HepG2 (cell line): ENCODE data around the gene CNPPD1. TPM values are rescaled to one million over a fixed set of nuclear protein-coding genes. Genes with fewer than 3 reads are reported as not detected.

ENCODE experiments used
- ERF ChIP-seq: IDR thresholded peaks from 2 replicates; pipeline ENCODE4 v1.6.1; 2018; ENCODE audit warnings: missing biosample characterization, missing genetic modification reagents
- HOXA9 ChIP-seq: sonication (generic); formaldehyde crosslinking; IDR thresholded peaks from 2 replicates; pipeline ENCODE4 v1.8.1; 2022; ENCODE audit warnings: missing genetic modification reagents, mild to moderate bottlenecking, moderate library complexity, borderline replicate concordance
- MBNL3 ChIP-seq: fragments of 250-450 bp; sonication (Bioruptor Pico); conservative IDR thresholded peaks from 2 replicates; pipeline ENCODE4 v1.8.0; 2022; ENCODE audit warnings: mild to moderate bottlenecking, inconsistent platforms
- MIXL1 ChIP-seq: IDR thresholded peaks from 2 replicates; pipeline ENCODE4 v1.6.1; 2016
- PCBP2 ChIP-seq: fragments of 200-400 bp; formaldehyde crosslinking; optimal IDR thresholded peaks from 2 replicates; pipeline ENCODE3; 2018; ENCODE audit warnings: low read length, low read depth; ENCODE audit not compliant: poor library complexity, severe bottlenecking
- SIX4 ChIP-seq: sonication (generic); formaldehyde crosslinking; IDR thresholded peaks from 2 replicates; pipeline ENCODE4 v1.4.0; 2020; ENCODE audit warnings: missing genetic modification reagents
- SMAD3 ChIP-seq: sonication (generic); formaldehyde crosslinking; IDR thresholded peaks from 2 replicates; pipeline ENCODE4 v1.4.0; 2020; ENCODE audit warnings: missing genetic modification reagents
- TEAD3 ChIP-seq: optimal IDR thresholded peaks from 2 replicates; pipeline ENCODE3; 2016; ENCODE audit warnings: borderline replicate concordance
- ZMYM4 ChIP-seq: sonication (generic); formaldehyde crosslinking; IDR thresholded peaks from 2 replicates; pipeline ENCODE4 v1.8.1; 2023; ENCODE audit warnings: mild to moderate bottlenecking, missing genetic modification reagents
- ZNF33B ChIP-seq: sonication (generic); formaldehyde crosslinking; IDR thresholded peaks from 2 replicates; pipeline ENCODE4 v1.5.1; 2020; ENCODE audit warnings: mild to moderate bottlenecking, missing genetic modification reagents
- ZNF563 ChIP-seq: sonication (generic); formaldehyde crosslinking; IDR thresholded peaks from 2 replicates; pipeline ENCODE4 v1.8.0; 2022; ENCODE audit warnings: mild to moderate bottlenecking, moderate library complexity, missing genetic modification reagents
- ZNF670 ChIP-seq: sonication (generic); formaldehyde crosslinking; IDR thresholded peaks from 2 replicates; pipeline ENCODE4 v1.8.0; 2022; ENCODE audit warnings: mild to moderate bottlenecking, missing genetic modification reagents, borderline replicate concordance
- ZNF724P ChIP-seq: sonication (generic); formaldehyde crosslinking; IDR thresholded peaks from 2 replicates; pipeline ENCODE4 v1.8.0; 2022; ENCODE audit warnings: missing genetic modification reagents, borderline replicate concordance
- ZNF75D ChIP-seq: sonication (generic); formaldehyde crosslinking; IDR thresholded peaks from 2 replicates; pipeline ENCODE4 v1.8.1; 2023; ENCODE audit warnings: missing genetic modification reagents, mild to moderate bottlenecking, borderline replicate concordance
- ZNF768 ChIP-seq: sonication (generic); formaldehyde crosslinking; IDR thresholded peaks from 2 replicates; pipeline ENCODE4 v1.4.0; 2020; ENCODE audit warnings: missing genetic modification reagents
- ZSCAN30 ChIP-seq: sonication (generic); formaldehyde crosslinking; IDR thresholded peaks from 2 replicates; pipeline ENCODE4 v1.5.0; 2020; ENCODE audit warnings: mild to moderate bottlenecking, missing genetic modification reagents
- polyA plus RNA-seq, 8 experiments: library from polyadenylated mRNA; depleted of rRNA in 3 of 8; stranded (reverse) in 7 of 8; unstranded in 1 of 8; fragments of >200 nt; fragmentation: Illumina TruSeq in 4 of 8; extraction: Trizol in 4 of 8; gene quantifications; 2 replicates each; pipeline versions ENCODE4 v1.2.1 to v1.2.3, GENCODE V29; 2011 to 2016; ENCODE audit warnings: low read depth in 4 of 8, missing spikeins in 1 of 8, mixed read lengths in 1 of 8; ENCODE audit not compliant: insufficient read depth in 1 of 8
- total RNA-seq, 5 experiments: library from RNA; depleted of rRNA; stranded (reverse); fragments of >200 nt; fragmentation: Illumina TruSeq; extraction: Trizol; gene quantifications; 2 replicates each; pipeline ENCODE4 v1.2.3, GENCODE V29; 2016; ENCODE audit warnings: low read depth in 1 of 5
- TF ChIP-seq, protein P1 (sequence below): IDR thresholded peaks from 2 replicates; pipeline ENCODE4 v1.6.1; 2016; ENCODE audit warnings: low read depth, borderline replicate concordance
- TF ChIP-seq, protein P2 (sequence below): sonication (generic); formaldehyde crosslinking; IDR thresholded peaks from 2 replicates; pipeline ENCODE4 v1.4.0; 2020; ENCODE audit warnings: missing genetic modification reagents
- TF ChIP-seq, protein P3 (sequence below): sonication (generic); formaldehyde crosslinking; IDR thresholded peaks from 2 replicates; pipeline ENCODE4 v1.8.1; 2023; ENCODE audit warnings: mild to moderate bottlenecking, inconsistent platforms, moderate library complexity, missing genetic modification reagents, borderline replicate concordance
- TF ChIP-seq, protein P4 (sequence below): IDR thresholded peaks from 2 replicates; pipeline ENCODE4 v1.6.1; 2012; ENCODE audit warnings: low read length, improper control_type of control experiment

The CNPPD1 gene
- total and polyA plus RNA-seq, 2 of the 13 experiments (the other 11 are each of a cell fraction or from before 2014, with no cell fraction given), result 35.5 to 49.4 TPM

DNA sequence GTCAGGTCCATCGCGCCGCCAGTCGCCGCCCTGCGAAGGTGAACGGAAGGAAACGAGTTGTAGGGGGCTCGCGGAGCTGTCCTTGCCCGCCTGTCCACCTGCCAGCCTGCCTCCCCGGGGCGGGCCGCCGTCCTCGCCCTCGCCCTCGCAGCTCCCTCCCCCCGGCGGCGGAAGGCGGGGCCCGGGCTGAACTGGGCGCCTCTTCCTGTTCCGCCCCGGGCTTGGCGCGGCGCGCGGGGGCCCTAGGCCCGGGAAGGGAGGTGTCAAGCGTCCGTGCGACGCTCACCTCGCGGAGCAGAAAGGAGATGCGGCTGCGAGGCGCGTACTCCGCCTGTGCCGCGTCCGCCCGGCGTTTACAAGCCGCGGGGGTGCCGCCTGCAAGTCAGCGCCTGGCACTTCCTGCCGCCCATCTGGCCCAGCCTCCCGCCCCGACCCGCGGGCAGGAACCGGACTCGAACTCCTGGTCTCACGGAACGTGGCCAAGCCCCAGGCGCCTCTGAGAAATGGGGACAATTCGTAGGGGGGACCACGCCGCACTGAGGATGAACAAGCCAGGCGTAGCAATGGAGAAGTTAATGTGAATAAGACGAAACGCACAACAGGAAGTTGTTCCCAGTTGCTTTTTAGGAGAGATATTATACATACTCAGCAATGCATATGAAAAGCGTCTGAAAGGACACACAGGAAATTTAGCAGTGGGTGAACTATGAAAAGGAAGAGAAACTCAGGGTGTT is at the start of gene CNPPD1 (continued):
- TF ChIP-seq, protein P1, sequence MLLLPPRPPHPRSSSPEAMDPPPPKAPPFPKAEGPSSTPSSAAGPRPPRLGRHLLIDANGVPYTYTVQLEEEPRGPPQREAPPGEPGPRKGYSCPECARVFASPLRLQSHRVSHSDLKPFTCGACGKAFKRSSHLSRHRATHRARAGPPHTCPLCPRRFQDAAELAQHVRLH (CRISPR knock-in tag), result peak; percentile 96; the same call in 1 of the 2 replicates
- TF ChIP-seq PCBP2, result no peak
- no peak for TF ChIP-seq MIXL1
- peak; percentile 52; the same call in 1 of the 2 replicates for TF ChIP-seq SMAD3
- TF ChIP-seq, protein P2, sequence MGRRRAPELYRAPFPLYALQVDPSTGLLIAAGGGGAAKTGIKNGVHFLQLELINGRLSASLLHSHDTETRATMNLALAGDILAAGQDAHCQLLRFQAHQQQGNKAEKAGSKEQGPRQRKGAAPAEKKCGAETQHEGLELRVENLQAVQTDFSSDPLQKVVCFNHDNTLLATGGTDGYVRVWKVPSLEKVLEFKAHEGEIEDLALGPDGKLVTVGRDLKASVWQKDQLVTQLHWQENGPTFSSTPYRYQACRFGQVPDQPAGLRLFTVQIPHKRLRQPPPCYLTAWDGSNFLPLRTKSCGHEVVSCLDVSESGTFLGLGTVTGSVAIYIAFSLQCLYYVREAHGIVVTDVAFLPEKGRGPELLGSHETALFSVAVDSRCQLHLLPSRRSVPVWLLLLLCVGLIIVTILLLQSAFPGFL (CRISPR knock-in tag), result no peak
- peak; percentile 95 for TF ChIP-seq ZMYM4 (CRISPR knock-in tag)
- peak; percentile 47; the same call in 1 of the 2 replicates for TF ChIP-seq SIX4
- peak; percentile 99 for TF ChIP-seq ERF (CRISPR knock-in tag)
- peak; percentile 56; the same call in 1 of the 2 replicates for TF ChIP-seq ZNF768 (CRISPR knock-in tag)
- TF ChIP-seq HOXA9 (CRISPR knock-in tag), result peak; percentile 98
- no peak for TF ChIP-seq MBNL3 (CRISPR knock-in tag)
- TF ChIP-seq ZSCAN30 (CRISPR knock-in tag), result peak; percentile 88
- TF ChIP-seq ZNF670, result peak; percentile 98
- no peak for TF ChIP-seq ZNF724P (CRISPR knock-in tag)
- peak; percentile 83 for TF ChIP-seq TEAD3 (CRISPR knock-in tag)
- TF ChIP-seq, protein P3, sequence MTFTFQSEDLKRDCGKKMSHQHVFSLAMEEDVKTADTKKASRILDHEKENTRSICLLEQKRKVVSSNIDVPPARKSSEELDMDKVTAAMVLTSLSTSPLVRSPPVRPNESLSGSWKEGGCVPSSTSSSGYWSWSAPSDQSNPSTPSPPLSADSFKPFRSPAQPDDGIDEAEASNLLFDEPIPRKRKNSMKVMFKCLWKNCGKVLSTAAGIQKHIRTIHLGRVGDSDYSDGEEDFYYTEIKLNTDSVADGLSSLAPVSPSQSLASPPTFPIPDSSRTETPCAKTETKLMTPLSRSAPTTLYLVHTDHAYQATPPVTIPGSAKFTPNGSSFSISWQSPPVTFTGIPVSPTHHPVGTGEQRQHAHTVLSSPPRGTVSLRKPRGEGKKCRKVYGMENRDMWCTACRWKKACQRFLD (CRISPR knock-in tag), result peak; percentile 91; the same call in 1 of the 2 replicates
- TF ChIP-seq, protein P4, sequence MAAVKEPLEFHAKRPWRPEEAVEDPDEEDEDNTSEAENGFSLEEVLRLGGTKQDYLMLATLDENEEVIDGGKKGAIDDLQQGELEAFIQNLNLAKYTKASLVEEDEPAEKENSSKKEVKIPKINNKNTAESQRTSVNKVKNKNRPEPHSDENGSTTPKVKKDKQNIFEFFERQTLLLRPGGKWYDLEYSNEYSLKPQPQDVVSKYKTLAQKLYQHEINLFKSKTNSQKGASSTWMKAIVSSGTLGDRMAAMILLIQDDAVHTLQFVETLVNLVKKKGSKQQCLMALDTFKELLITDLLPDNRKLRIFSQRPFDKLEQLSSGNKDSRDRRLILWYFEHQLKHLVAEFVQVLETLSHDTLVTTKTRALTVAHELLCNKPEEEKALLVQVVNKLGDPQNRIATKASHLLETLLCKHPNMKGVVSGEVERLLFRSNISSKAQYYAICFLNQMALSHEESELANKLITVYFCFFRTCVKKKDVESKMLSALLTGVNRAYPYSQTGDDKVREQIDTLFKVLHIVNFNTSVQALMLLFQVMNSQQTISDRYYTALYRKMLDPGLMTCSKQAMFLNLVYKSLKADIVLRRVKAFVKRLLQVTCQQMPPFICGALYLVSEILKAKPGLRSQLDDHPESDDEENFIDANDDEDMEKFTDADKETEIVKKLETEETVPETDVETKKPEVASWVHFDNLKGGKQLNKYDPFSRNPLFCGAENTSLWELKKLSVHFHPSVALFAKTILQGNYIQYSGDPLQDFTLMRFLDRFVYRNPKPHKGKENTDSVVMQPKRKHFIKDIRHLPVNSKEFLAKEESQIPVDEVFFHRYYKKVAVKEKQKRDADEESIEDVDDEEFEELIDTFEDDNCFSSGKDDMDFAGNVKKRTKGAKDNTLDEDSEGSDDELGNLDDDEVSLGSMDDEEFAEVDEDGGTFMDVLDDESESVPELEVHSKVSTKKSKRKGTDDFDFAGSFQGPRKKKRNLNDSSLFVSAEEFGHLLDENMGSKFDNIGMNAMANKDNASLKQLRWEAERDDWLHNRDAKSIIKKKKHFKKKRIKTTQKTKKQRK, result no peak
- TF ChIP-seq ZNF75D (CRISPR knock-in tag), result no peak; the same call in 1 of the 2 replicates
- peak; percentile 93 for TF ChIP-seq ZNF33B
- TF ChIP-seq ZNF563, result peak; percentile 98
